A673 (cell line): Measurements from ENCODE around the gene CPNE9.

ENCODE experiments used
- CTCF ChIP-seq: fragments of 300-800, 200-600 bp; sonication (generic); conservative IDR thresholded peaks from 2 replicates; pipeline ENCODE4 v1.5.1; 2017; ENCODE audit warnings: low read depth, mild to moderate bottlenecking, antibody characterized with exemption, low read length, moderate library complexity, mixed read lengths
- EZH2 ChIP-seq: fragments of 200-600 bp; sonication (generic); IDR thresholded peaks from 2 replicates; pipeline ENCODE4 v1.6.1; 2017; ENCODE audit warnings: borderline replicate concordance, low read depth, mild to moderate bottlenecking, mixed read lengths, antibody characterized with exemption, low read length; ENCODE audit not compliant: poor library complexity, severe bottlenecking

- no peak for TF ChIP-seq CTCF
- TF ChIP-seq EZH2, result no peak
These were observed 2.6 kb upstream of the CPNE9 start for GRCh38 chr3:9701006-9701405.
